ENCODE results near the gene MLLT6. TPM values are rescaled to one million over a fixed set of nuclear protein-coding genes. Genes with fewer than 3 reads are reported as not detected.

Gene MLLT6
- total and polyA plus RNA-seq, 2 of the 4 experiments (the other 2 are of a cell fraction), result 7.2 to 21.2 TPM

DNA sequence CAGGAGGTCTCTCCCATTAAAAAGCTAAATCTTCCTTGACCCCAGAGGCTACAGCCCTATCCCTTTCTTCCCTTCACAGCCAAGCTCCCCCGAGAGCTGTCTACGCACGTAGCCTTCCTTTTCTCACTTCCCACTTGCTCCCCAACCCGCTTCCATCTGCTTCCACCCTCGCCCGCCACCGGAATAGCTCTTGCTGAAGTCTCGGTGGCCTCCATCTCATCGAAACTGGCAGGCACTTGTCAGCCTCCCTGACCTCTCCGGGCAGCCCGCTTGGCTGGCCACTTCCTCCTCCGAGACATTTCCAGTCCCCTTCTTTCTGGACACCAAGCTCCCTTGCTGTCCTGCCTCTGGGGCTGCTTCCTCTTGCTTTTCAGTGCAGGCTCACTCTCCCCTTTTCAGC is 19.6 kb upstream of the MLLT6 start:
- peaks cover 7% of the 10 kb centered on the region for H3K27me3 ChIP-seq (ENCODE audit: control insufficient read depth, insufficient read depth, low read length)
- no peak overlapping the region for H3K4ac ChIP-seq (ENCODE audit: low read depth, low read length)
- H3K4me1 ChIP-seq (ENCODE audit: control insufficient read depth, insufficient read depth, low read length), result no peaks in the 10 kb centered on the region
- no peak overlapping the region for H2BK20ac ChIP-seq (ENCODE audit: low read depth, low read length)
- no peak for DNase-seq
- H3K9me1 ChIP-seq (ENCODE audit: insufficient read depth, low read length), result no peaks in the 10 kb centered on the region
- H3K18ac ChIP-seq (ENCODE audit: low read depth, low read length), result no peak overlapping the region
- H2AFZ ChIP-seq (replicated peaks; ENCODE audit: low read length, poor library complexity), result no peak overlapping the region
- in situ Hi-C loops (cut with MboI; ENCODE audit: low sequenced_read_pairs), result no loop called here
- H4K91ac ChIP-seq (ENCODE audit: insufficient read depth, low read depth, low read length), result no peak overlapping the region
- WGBS, 2 experiments (ENCODE audit: extremely low coverage in 2 of 2, insufficient read length in 1 of 2), result 77% methylated on average over 9 of the region's 12 CpGs; no CpG with 5 or more reads in 1 of the 2 experiments
- POLR2A ChIA-PET (ENCODE audit: unreplicated experiment), result no interaction called here
- no peak overlapping the region for H3K9ac ChIP-seq (ENCODE audit: low read depth, low read length)
- no peak overlapping the region for H3K4me3 ChIP-seq (ENCODE audit: insufficient read depth, low read depth, low read length)
- TF ChIP-seq CHD1 (IDR thresholded peaks at IDR 0.05; ENCODE audit: low read depth, low read length), result no peak
- TF ChIP-seq, protein P1, sequence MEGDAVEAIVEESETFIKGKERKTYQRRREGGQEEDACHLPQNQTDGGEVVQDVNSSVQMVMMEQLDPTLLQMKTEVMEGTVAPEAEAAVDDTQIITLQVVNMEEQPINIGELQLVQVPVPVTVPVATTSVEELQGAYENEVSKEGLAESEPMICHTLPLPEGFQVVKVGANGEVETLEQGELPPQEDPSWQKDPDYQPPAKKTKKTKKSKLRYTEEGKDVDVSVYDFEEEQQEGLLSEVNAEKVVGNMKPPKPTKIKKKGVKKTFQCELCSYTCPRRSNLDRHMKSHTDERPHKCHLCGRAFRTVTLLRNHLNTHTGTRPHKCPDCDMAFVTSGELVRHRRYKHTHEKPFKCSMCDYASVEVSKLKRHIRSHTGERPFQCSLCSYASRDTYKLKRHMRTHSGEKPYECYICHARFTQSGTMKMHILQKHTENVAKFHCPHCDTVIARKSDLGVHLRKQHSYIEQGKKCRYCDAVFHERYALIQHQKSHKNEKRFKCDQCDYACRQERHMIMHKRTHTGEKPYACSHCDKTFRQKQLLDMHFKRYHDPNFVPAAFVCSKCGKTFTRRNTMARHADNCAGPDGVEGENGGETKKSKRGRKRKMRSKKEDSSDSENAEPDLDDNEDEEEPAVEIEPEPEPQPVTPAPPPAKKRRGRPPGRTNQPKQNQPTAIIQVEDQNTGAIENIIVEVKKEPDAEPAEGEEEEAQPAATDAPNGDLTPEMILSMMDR (conservative IDR thresholded peaks at IDR 0.05; ENCODE audit: low read depth, low read length), result no peak
- no peak for TF ChIP-seq BHLHE40 (IDR thresholded peaks at IDR 0.05; ENCODE audit: low read depth, low read length)
- no peak for TF ChIP-seq RCOR1 (IDR thresholded peaks at IDR 0.05; ENCODE audit: insufficient replicate concordance, low read length)
- TF ChIP-seq MXI1 (IDR thresholded peaks at IDR 0.05; ENCODE audit: borderline replicate concordance, low read depth, low read length), result no peak
- no peak for TF ChIP-seq SMC3 (IDR thresholded peaks at IDR 0.05; ENCODE audit: low read depth, low read length)
- no peak for TF ChIP-seq FOS (IDR thresholded peaks at IDR 0.05; ENCODE audit: low read depth, low read length)
- TF ChIP-seq, protein P2, sequence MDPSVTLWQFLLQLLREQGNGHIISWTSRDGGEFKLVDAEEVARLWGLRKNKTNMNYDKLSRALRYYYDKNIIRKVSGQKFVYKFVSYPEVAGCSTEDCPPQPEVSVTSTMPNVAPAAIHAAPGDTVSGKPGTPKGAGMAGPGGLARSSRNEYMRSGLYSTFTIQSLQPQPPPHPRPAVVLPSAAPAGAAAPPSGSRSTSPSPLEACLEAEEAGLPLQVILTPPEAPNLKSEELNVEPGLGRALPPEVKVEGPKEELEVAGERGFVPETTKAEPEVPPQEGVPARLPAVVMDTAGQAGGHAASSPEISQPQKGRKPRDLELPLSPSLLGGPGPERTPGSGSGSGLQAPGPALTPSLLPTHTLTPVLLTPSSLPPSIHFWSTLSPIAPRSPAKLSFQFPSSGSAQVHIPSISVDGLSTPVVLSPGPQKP (IDR thresholded peaks at IDR 0.05; ENCODE audit: borderline replicate concordance, low read depth, low read length), result no peak
- TF ChIP-seq CEBPB (IDR thresholded peaks at IDR 0.05; ENCODE audit: low read depth, low read length), result no peak
- TF ChIP-seq POLR2A (IDR thresholded peaks at IDR 0.05; ENCODE audit: low read depth, low read length), result no peak
- no peak for TF ChIP-seq MAFK (IDR thresholded peaks at IDR 0.05; ENCODE audit: low read depth, low read length)
- no peak for TF ChIP-seq MAZ (IDR thresholded peaks at IDR 0.05; ENCODE audit: borderline replicate concordance, low read depth, low read length)
- H4K20me1 ChIP-seq (ENCODE audit: insufficient read depth, low read length), result no peaks in the 10 kb centered on the region
- H2BK15ac ChIP-seq (ENCODE audit: low read depth, low read length), result no peak overlapping the region
- H3K14ac ChIP-seq (replicated peaks; ENCODE audit: low read depth, low read length), result no peak overlapping the region
- H3K79me1 ChIP-seq (ENCODE audit: low read depth in 1 of 2, low read length in 2 of 2), result no peaks in the 10 kb centered on the region
- H4K8ac ChIP-seq (ENCODE audit: low read depth in 2 of 2, low read length in 2 of 2), result no peak overlapping the region
- no peak overlapping the region for H4K5ac ChIP-seq (ENCODE audit: low read depth, low read length)
- no peak overlapping the region for H2BK5ac ChIP-seq (ENCODE audit: low read depth, low read length, poor library complexity, severe bottlenecking)
- CTCF ChIA-PET, result no interaction called here
- H2AK9ac ChIP-seq (replicated peaks; ENCODE audit: low read depth, low read length, poor library complexity), result no peak overlapping the region
- no peaks in the 10 kb centered on the region for H3K36me3 ChIP-seq (ENCODE audit: control insufficient read depth, insufficient read depth, low read length)
- H3K9me3 ChIP-seq (ENCODE audit: control insufficient read depth, insufficient read depth, low read length), result no peaks in the 10 kb centered on the region
- intact Hi-C loops (cut with micrococcal nuclease), result no loop called here
- BruUV-seq (replicated peaks), result no TSS peak
- dilution Hi-C loops (cut with HindIII; ENCODE audit: low sequenced_read_pairs, unreplicated experiment), result no loop called here
- H3K27ac ChIP-seq (ENCODE audit: insufficient read depth, low read length), result no peak overlapping the region
- no peak overlapping the region for H2AK5ac ChIP-seq (ENCODE audit: low read depth, low read length)
- no peak for ATAC-seq (ENCODE audit: low read depth)
- no peak overlapping the region for H3K56ac ChIP-seq (ENCODE audit: extremely low read depth, insufficient read depth, low read length)
- no peak overlapping the region for H2BK120ac ChIP-seq (ENCODE audit: low read depth, low read length)
- no peak overlapping the region for H3K23ac ChIP-seq (ENCODE audit: low read depth, low read length)
- no peak overlapping the region for H3K4me2 ChIP-seq (ENCODE audit: low read depth, low read length)
